Brain pericyte (primary cell): ENCODE results near the gene NUP210L.
"Not testable (repeated sequence)": the region's sequence is repeated elsewhere in the genome, so short reads cannot be mapped to it uniquely, and the experiment has no call there.

Experiments used
- DNase-seq: peaks from one replicate; pipeline ENCODE4 v3.0.0-alpha.2; 2012; ENCODE audit warnings: low read depth, low spot score

Gene NUP210L

DNA sequence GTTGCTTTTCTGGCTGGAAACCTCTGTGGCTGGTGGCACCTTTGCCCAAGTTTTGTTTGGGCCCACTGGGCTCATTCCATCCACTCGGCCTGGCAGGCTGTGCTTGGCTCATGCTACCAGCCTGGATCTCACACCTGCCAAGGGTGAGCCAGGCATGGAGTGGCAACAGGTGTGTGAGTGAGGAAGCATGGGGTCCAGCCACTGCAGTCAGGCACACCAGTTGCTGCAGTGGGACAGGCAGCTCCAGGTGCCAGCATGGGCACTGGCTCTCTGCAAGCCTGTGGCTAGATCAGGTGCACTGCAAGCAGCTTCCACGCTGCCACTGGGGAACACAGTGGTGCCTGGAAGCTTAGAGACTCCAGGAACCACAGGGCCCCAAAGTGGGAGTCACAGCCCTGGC is 57.0 kb downstream of the NUP210L start:
- DNase-seq: no peak

DNA sequence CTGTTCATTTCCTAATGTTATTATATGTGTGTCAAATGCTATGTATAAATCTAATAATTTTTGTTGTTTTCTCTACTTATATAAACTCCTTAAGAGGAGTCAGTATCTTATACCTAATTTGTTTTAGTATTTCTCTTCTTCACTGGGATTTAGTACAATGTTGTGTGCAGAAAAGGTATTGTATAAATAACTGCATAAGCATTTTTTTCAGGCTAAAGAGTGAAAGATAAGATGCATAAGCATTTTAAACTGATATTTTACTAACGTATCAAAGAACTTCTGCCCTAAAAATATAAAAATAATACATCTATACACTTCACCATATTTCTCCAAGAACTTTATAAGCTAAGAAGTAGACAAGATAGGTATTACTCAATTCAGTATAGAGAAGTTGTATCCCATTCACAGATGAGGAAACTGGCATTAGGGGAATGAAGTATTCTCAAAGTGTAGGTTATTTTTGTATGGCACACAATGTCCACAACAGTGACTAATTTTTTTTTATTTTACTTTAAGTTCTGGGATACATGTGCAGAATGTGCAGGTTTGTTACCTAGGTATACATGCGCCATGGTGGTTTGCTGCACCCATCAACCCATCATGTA is 59.3 kb downstream of the NUP210L start:
- no peak for DNase-seq

DNA sequence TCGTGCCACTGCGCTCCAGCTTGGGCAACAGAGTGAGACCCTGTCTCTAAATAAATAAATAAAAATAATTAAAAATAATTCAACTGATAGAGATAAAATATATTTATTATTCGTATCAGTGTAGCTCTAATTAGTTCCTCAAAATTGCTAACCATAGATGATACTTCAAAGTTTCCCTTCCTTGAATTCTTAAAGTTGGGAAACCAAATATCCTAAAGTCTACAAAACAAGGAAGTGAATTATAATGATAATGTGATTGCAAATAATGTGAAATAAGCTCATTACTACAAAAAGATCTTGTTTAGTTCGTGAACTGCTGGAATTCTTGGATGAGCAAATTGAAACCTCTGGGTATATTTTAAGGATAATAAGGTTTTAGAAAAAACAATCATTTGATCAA is 60.5 kb downstream of the NUP210L start:
- no peak for DNase-seq

DNA sequence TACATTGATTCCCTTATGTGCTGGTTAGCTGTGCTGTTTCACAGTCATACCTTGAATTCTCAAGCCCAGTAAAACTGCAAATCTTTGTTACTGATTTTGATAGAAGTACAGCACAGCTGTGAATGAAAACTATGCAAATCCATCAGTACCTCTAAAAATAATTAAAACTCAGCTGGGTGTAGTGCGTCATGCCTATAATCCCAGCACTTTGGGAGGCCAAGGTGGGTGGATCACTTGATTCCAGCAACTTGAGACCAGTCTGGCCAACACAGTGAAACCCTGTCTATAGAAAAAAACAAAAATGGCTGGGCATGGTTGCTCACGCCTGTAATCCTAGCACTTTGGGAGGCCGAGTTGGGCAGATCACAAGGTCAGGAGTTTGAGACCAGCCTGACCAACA is 61.2 kb downstream of the NUP210L start:
- no peak for DNase-seq

DNA sequence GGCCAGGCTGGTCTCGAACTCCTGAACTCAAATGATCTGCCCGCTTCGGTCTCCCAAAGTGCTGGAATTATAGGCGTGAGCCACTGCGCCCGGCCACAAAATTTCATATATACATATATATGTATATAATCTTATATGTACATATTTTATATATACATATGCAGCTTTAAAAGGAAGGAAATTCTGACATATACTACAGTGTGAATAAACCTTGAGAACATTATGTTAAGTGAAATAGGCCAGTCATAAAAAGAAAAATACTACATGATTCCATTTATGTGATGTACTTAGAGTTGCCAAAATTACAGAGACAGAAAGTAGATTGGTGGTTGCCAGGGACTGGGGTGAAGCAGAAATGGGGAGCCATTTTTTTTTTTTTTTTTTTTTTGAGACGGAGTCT is 63.2 kb downstream of the NUP210L start:
- no peak for DNase-seq

DNA sequence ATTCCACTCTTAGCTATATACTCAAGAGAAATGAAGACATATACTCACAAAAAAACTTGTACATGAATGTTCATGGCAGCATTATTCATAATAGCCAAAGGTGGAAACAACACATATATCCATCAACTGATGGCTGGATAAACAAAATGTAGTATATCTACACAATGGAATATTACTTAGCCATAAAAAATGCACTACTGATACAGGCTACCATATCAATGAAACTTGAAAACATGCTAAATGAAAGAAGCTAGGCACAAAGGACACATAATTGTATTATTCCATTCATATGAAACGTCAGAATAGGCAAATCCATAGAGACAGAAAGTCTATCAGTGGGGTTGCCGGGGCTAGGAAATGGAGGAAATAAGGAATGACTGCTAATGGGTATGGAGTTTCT is 67.3 kb downstream of the NUP210L start:
- no peak for DNase-seq

DNA sequence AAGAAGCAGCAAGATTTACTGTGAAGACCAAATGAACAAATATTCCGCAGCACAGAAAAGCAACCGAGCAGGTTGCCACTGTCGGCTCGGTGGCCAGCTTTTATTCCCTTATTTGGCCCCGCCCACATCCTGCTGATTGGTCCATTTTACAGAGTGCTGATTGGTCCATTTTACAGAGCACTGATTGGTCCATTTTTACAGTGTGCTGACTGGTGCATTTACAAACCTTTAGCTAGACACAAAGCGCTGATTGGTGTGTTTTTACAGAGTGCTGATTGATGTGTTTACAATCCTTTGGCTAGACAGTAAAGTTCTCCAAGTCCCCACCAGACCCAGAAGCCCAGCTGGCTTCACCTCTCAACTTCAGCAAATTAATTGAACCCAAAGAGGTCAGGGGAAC is 71.8 kb downstream of the NUP210L start:
- not testable (repeated sequence) for DNase-seq

DNA sequence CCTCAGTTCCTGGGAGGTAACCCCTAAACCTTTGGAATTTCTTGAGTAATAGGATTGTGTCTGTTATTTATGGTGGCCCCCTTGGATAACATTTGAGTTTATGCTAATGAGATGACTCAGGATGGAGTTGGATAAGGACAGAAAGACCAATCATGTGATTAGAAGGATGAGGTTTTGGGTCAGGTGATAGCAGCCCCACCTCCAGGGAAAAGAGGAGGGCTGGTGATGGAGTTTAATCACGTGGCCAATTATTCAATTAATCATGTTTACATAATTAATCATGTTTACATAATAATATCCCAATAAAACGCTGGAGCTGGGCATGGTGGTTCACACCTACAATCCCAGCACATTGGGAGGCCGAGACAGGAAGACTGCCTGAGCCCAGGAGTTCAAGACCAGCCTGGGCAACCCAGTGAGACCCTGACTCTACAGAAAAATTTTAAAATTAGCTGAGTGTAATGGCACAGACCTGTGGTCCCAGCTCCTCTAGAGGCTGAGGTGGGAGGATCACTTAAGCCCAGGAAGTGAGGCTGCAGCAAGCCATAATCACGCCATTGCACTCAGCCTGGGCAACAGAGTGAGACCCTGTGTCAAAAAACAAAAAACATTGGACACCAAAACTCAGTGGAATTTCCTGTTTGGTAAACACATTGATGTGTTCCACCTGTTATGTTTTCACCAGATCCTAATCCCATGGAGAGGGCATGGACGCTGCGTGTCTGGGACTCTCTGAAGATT is 73.3 kb downstream of the NUP210L start:
- no peak for DNase-seq

DNA sequence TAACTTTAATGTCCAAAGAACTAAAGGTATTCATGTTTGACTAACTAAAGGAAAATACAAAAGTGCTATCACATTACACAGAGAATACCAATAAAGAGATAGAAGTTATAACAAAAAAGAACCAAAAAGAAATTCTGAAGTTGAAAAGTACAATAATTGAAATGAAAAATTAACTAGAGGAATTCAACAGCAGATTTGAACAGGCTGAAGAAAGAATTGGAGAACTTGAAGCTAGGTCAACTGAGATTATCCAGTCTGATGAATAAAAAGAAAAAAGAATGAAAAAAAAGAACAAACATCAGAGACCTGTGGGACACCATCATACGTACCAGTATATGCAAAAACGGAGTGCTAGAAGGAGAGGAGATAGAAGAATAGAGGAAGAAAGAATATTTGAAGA is 78.5 kb downstream of the NUP210L start:
- DNase-seq: no peak

DNA sequence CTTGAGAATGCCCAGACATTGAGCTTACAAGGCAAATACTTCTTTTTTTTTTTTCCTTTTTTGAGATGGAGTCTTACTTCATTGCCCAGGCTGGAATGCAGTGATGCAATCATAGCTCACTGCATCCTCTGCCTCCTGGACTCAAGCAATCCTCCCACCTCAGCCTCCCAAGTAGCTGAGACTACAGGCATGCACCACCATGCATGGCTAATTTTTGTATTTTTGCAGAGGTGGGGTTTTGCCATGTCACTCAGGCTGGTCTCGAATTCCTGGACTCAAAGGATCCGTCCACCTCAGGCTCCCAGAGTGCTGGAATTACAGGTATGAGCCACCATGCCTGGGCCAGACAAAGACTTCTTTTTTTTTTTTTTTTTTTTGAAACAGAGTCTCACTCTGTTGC is 79.1 kb downstream of the NUP210L start:
- DNase-seq: no peak

DNA sequence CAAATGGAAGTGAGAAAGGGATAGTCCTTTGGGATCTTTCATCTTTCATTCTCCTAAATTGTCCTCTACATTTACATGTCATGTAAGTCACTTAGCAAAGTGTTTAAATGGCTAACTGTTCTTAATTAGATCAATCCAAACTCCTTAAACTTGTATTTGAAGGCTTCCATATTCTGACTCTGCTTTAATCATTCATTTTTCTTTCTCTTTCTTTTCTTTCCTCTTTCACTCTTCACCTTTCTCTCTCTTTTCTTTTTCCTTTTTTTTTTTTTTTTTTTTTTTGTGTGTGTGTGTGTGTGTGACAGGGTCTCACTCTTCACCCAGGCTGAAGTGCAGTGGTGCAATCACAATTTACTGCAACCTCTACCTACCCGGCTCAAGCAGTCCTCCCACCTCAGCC is 92.6 kb downstream of the NUP210L start:
- no peak for DNase-seq

DNA sequence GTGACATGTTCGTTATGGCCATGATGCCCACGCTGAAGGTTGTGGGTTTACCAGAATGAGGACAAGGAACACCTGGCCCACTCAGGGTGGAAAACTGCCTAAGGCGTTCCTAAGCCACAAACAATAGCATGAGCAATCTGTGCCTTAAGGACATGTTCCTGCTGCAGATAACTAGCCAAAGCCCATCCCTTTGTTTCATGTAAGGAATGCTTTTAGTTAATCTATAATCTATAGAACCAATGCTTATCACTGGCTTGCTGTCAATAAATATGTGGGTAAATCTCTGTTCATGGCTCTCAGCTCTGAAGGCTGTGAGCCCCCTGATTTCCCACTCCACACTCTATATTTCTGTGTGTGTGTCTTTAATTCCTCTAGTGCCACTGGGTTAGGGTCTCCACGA is 107.4 kb downstream of the NUP210L start:
- not testable (repeated sequence) for DNase-seq

DNA sequence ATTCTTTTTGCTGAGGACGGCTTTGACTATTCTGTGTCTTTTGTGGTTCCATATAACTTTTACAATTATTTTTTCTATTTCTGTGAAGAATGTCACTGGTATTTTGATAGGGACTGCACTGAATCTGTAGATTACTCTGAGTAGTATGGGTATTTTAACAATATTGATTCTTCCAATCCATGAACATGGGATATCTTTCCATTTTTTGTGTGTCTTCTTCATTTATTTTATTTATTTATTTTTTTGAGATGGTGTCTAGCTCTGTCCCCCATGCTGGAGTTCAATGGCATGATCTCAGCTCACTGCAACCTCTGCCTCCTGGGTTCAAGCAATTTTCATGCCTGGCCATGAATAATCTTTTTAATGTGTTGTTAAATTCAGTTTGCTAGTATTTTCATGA is 121.2 kb downstream of the NUP210L start:
- not testable (repeated sequence) for DNase-seq

DNA sequence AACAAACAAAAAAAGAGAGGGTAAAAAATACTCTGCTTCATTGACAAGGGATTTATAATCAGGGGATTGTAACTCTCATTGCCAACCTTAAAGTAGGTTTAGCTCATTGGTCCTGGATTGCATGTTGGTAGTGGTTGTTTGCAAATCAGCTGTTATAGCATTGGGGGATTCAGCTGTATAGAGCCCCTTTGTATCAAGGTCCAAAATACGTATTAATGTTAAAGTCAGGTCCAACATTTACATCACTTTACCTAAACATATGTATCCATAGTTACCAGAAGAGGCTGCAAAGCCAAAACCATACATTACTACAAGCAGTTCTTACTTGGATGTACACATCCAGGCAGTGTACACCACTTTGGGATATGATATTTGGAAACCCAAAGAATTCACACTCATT is 134.9 kb downstream of the NUP210L start:
- no peak for DNase-seq

DNA sequence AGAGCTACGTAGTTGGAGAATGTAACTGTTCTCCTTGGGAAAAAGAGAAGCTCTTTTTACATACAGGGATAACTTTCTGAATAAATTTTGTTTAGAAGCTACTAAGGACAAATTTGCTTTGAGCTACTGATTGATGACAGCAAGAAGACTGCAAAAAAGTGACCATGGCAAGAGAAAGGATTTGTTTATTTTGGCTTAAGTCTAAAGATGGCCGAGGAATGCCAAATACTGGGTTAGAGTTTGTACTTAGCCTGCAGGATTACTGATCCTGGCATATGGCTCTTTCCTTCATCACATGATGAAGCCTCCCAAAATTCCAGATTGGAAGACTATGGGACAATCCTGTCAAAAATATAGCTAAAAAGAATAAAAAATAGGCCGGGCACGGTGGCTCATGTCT is 135.6 kb downstream of the NUP210L start:
- DNase-seq: no peak

DNA sequence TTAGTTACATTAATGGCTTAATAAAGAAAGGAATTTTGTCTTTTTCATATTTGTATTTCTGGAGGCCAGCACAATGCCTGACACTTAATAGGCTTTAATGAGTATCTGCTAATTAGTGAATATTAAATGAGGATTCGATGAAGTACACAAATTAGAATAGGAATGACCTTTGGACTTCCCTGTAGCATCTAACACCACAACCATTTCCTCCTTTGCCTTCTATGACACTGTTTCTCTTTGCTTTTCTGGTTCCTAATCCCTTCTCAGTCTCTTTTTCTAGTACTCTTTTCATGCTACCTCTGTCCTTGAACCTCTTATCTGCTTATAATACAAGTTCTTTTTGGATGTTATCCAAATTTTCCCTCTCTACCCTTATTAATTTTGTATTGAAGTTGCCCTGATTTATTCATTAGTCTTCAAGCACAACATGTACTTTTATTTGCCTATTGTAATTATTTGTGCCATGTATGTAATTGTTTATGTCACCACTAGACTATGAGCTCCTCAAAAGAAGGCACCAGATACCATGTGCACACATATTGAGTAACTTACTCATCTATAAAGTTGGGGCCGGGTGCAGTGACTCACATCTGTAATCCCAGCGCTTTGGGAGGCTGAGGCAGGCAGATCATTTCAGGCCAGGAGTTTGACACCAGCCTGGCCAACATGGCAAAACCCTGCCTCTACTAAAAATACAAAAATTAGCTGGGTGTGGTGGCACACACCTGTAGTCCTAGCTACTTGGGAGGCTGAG is 140.5 kb downstream of the NUP210L start:
- no peak for DNase-seq

DNA sequence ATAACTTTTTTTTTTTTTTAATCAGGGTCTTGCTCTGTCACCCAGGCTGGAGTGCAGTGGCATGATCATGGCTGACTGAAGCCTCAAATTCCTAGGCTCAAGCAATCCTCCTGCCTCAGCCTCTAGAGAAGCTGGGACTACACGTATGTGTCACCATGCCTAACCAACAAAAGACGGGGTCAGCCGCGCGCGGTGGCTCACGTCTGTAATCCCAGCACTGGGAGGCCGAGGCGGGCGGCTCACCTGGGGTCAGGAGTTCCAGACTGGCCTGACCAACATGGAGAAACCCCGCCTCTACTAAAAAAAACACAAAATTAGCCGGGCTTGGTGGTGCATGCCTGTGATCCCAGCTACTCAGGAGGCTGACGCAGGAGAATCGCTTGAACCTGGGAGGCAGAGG is 142.3 kb downstream of the NUP210L start:
- not testable (repeated sequence) for DNase-seq

DNA sequence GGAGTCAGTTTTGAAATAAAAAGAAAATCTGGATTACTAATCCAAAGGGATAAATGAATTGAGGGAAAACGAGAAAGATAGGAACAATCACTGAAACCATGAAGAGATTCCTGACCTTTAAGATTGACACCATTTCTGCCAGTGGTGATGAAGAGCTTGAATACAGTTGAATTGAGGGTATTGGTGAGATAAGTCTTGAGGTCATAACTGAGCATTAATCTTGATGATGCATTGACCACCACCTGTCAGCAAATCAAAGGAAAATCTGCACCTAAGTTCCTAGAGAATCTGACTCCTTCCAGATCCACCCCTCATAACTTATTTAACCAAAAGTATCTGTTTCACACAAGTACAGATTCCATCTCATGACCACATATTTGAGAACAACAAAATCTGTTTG is 142.7 kb downstream of the NUP210L start:
- no peak for DNase-seq

DNA sequence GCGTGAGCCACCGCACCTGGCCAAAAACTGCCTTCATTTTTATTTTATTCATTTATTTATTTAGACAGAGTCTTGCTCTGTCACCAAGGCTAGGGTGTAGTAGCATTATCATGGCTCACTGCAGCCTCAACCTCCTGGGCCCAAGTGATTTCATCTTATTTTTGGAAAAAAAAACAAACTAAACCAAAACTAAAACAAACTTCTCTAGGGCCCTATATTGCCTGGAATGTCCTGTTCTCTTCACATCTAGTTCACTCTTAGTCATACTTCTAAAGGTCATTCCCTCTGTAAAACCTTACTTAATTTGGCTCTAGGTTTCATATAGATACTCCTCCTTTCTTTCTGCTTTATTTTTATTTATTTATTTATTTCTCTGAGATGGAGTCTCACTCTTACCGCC is 148.7 kb downstream of the NUP210L start:
- DNase-seq: no peak

DNA sequence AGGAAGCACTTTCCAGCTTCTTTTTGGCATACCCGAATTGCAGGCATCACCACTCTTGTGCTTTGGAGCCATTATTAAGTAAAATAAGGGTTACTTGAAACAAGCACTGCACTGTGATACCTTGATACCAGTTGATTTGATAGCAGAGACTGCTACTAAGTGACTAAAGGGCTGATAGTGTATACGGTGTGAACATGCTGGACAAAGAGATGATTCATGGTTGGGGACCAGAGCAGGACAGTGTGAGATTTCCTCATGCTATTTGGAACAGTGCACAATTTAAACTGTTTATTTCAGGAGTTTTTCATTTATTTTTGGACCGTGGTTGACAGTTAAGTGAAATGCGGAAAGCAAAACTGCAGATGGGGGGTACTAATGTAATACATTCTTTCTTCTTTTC is 154.5 kb downstream of the NUP210L start:
- DNase-seq: no peak

DNA sequence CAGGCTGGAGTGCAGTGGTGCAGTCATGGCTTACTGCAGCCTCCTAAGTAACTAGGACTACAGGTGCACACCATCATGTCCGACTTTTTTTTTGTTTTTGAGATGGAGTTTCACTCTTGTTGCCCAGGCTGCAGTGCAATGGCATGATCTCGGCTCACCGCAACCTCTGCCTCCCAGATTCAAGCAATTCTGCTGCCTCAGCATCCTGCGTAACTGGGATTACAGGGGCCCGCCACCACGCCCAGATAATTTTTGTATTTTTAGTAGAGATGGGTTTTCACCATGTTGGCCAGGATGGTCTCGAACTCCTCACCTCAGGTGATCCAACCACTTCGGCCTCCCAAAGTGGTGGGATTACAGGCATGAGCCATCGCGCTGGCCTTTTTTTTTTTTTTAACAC is 158.0 kb downstream of the NUP210L start:
- not testable (repeated sequence) for DNase-seq

DNA sequence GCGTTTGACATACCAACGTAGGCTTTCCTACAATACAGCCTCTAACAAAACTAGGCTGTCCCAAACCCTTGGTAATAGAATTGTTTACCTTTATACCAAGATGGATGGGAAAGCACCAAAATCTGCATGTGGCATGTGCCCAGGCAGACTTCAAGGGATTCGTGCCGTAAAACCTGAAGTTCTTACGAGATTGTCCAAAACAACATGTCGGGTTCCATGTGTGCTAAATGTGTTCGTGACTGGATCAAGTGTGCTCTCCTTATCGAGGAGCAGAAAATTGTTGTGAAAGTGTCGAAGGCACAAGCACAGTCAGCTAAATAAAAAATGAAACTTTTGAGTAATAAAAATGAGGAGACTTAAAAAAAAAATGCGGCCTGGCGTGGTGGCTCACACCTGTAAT is 159.2 kb downstream of the NUP210L start:
- no peak for DNase-seq

DNA sequence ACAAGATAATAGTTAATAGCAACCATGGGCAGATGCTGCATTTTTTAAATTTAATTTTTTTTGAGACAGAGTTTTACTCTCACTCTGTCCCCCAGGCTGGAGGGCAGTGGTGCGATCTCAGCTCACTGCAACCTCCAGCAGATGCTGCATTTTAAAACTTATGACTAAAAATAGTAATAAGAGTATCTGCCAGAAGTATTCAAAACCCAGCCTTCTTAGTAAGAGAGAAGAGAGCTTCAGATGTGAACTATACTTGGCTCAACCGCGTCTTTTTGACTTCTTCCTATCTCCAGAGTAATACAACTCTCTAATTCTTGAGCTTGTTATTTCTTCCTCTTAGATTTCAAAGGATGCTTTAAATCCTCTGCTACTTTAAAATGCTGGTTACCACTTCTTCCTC is 159.7 kb downstream of the NUP210L start:
- DNase-seq: no peak
